Measurements from ENCODE around the gene FRMD4A.

The FRMD4A gene

GRCh38 chr10:13758756-13759155, 572.0 kb downstream of the FRMD4A start:
- no peak for TF ChIP-seq CTCF (IDR thresholded peaks at IDR 0.05; ENCODE audit: insufficient read depth, low read depth, low read length, missing control alignments)
- no peak for DNase-seq (ENCODE audit: low read depth)
- no peak overlapping the region for H3K4me3 ChIP-seq (ENCODE audit: low read length)

GRCh38 chr10:13758312-13758711, 572.4 kb downstream of the FRMD4A start:
- no peak overlapping the region for H3K4me3 ChIP-seq (ENCODE audit: low read length)
- TF ChIP-seq CTCF (IDR thresholded peaks at IDR 0.05; ENCODE audit: insufficient read depth, low read depth, low read length, missing control alignments), result no peak
- DNase-seq (ENCODE audit: low read depth), result peak; percentile 91

GRCh38 chr10:13754277-13754676, 576.4 kb downstream of the FRMD4A start:
- DNase-seq (ENCODE audit: low read depth), result no peak
- TF ChIP-seq CTCF (IDR thresholded peaks at IDR 0.05; ENCODE audit: insufficient read depth, low read depth, low read length, missing control alignments), result no peak
- H3K4me3 ChIP-seq (ENCODE audit: low read length), result no peak overlapping the region

GRCh38 chr10:13751191-13751764, 579.4 kb downstream of the FRMD4A start:
- TF ChIP-seq CTCF (IDR thresholded peaks at IDR 0.05; ENCODE audit: insufficient read depth, low read depth, low read length, missing control alignments), result no peak
- no peak for DNase-seq (ENCODE audit: low read depth)
- no peak overlapping the region for H3K4me3 ChIP-seq (ENCODE audit: low read length)

GRCh38 chr10:13750299-13751190, 580.2 kb downstream of the FRMD4A start:
- no peak for DNase-seq (ENCODE audit: low read depth)
- no peak overlapping the region for H3K4me3 ChIP-seq (ENCODE audit: low read length)
- TF ChIP-seq CTCF (IDR thresholded peaks at IDR 0.05; ENCODE audit: insufficient read depth, low read depth, low read length, missing control alignments), result no peak

- H3K4me3 ChIP-seq (ENCODE audit: low read length), result no peak overlapping the region
- no peak for TF ChIP-seq CTCF (IDR thresholded peaks at IDR 0.05; ENCODE audit: insufficient read depth, low read depth, low read length, missing control alignments)
- no peak for DNase-seq (ENCODE audit: low read depth)
These were observed 585.5 kb downstream of the FRMD4A start for GRCh38 chr10:13745271-13745670.

All from epithelial cell of esophagus (primary cell).